Measurements from ENCODE around the gene HES1. TPM values are rescaled to one million over a fixed set of nuclear protein-coding genes. Genes with fewer than 3 reads are reported as not detected.

HES1 gene
- total RNA-seq, 1 donor from 2014 or later, result 100 TPM

- TF ChIP-seq CTCF (conservative IDR thresholded peaks at IDR 0.05), result no peak
- H3K36me3 Mint-ChIP-seq, result peaks cover 23% of the 10 kb centered on the region
- H3K27ac Mint-ChIP-seq, result peak overlapping the region; percentile 96
- H3K27me3 Mint-ChIP-seq, result peaks cover 7% of the 10 kb centered on the region
- H3K9me3 Mint-ChIP-seq, result no peaks in the 10 kb centered on the region
- H3K4me1 Mint-ChIP-seq (ENCODE audit: unreplicated experiment), result peaks cover 40% of the 10 kb centered on the region
- DNase-seq (ENCODE audit: extremely low spot score, unreplicated experiment), result no peak
- H3K4me3 Mint-ChIP-seq, result peak overlapping the region; percentile 97
Observed at GRCh38 chr3:194136519-194137007, 615 bp downstream of the HES1 start.

- peak overlapping the region; percentile 96 for H3K27ac Mint-ChIP-seq
- peak; percentile 80 for DNase-seq (ENCODE audit: extremely low spot score, unreplicated experiment)
- H3K4me3 Mint-ChIP-seq, result peak overlapping the region; percentile 97
- no peaks in the 10 kb centered on the region for H3K9me3 Mint-ChIP-seq
- H3K4me1 Mint-ChIP-seq (ENCODE audit: unreplicated experiment), result peaks cover 38% of the 10 kb centered on the region
- peaks cover 23% of the 10 kb centered on the region for H3K36me3 Mint-ChIP-seq
- no peak for TF ChIP-seq CTCF (conservative IDR thresholded peaks at IDR 0.05)
- H3K27me3 Mint-ChIP-seq, result peaks cover 7% of the 10 kb centered on the region
Observed at GRCh38 chr3:194137008-194137505, 1.1 kb downstream of the HES1 start.

GRCh38 chr3:194137506-194138474 is 1.8 kb downstream of the HES1 start:
- Mint-ChIP-seq H3K4me1 (ENCODE audit: unreplicated experiment) (peaks cover 38% of the 10 kb centered on the region), H3K4me3 (peak overlapping the region; percentile 97), H3K9me3 (no peaks in the 10 kb centered on the region), H3K36me3 (peaks cover 23% of the 10 kb centered on the region), H3K27me3 (peaks cover 7% of the 10 kb centered on the region), H3K27ac (peak overlapping the region; percentile 96)
- TF ChIP-seq CTCF (conservative IDR thresholded peaks at IDR 0.05), result peak; percentile 61
- peak; percentile 78 for DNase-seq (ENCODE audit: extremely low spot score, unreplicated experiment)

GRCh38 chr3:194138732-194139070 is 2.8 kb downstream of the HES1 start:
- Mint-ChIP-seq H3K27ac (peak overlapping the region; percentile 91), H3K9me3 (no peaks in the 10 kb centered on the region), H3K4me3 (peak overlapping the region; percentile 91), H3K4me1 (ENCODE audit: unreplicated experiment) (peaks cover 32% of the 10 kb centered on the region), H3K36me3 (peaks cover 23% of the 10 kb centered on the region), H3K27me3 (peaks cover 7% of the 10 kb centered on the region)
- no peak for DNase-seq (ENCODE audit: extremely low spot score, unreplicated experiment)
- TF ChIP-seq CTCF (conservative IDR thresholded peaks at IDR 0.05), result no peak

GRCh38 chr3:194139071-194139813 is 3.3 kb downstream of the HES1 start:
- Mint-ChIP-seq H3K27ac (peak overlapping the region; percentile 91), H3K4me3 (peak overlapping the region; percentile 91), H3K4me1 (ENCODE audit: unreplicated experiment) (peaks cover 35% of the 10 kb centered on the region), H3K36me3 (peaks cover 23% of the 10 kb centered on the region), H3K27me3 (peaks cover 7% of the 10 kb centered on the region), H3K9me3 (no peaks in the 10 kb centered on the region)
- no peak for DNase-seq (ENCODE audit: extremely low spot score, unreplicated experiment)
- TF ChIP-seq CTCF (conservative IDR thresholded peaks at IDR 0.05), result no peak

Measured in type B pancreatic cell (in vitro differentiated cells).